ENCODE data around the gene EML4.

- no peak for TF ChIP-seq CTCF (optimal IDR thresholded peaks at IDR 0.05 in 1 of 3, IDR thresholded peaks at IDR 0.05 in 1 of 3, conservative IDR thresholded peaks at IDR 0.05 in 1 of 3; ENCODE audit: extremely low read depth in 1 of 3, insufficient read depth in 2 of 3, low read length in 3 of 3)
- no peak for TF ChIP-seq EZH2 (IDR thresholded peaks at IDR 0.05; ENCODE audit: low read length)
Measured at GRCh38 chr2:42168459-42169099, 574 bp upstream of the EML4 start.

Measured in keratinocyte (primary cell).